Measurements from ENCODE around the gene ENO1.

DNA sequence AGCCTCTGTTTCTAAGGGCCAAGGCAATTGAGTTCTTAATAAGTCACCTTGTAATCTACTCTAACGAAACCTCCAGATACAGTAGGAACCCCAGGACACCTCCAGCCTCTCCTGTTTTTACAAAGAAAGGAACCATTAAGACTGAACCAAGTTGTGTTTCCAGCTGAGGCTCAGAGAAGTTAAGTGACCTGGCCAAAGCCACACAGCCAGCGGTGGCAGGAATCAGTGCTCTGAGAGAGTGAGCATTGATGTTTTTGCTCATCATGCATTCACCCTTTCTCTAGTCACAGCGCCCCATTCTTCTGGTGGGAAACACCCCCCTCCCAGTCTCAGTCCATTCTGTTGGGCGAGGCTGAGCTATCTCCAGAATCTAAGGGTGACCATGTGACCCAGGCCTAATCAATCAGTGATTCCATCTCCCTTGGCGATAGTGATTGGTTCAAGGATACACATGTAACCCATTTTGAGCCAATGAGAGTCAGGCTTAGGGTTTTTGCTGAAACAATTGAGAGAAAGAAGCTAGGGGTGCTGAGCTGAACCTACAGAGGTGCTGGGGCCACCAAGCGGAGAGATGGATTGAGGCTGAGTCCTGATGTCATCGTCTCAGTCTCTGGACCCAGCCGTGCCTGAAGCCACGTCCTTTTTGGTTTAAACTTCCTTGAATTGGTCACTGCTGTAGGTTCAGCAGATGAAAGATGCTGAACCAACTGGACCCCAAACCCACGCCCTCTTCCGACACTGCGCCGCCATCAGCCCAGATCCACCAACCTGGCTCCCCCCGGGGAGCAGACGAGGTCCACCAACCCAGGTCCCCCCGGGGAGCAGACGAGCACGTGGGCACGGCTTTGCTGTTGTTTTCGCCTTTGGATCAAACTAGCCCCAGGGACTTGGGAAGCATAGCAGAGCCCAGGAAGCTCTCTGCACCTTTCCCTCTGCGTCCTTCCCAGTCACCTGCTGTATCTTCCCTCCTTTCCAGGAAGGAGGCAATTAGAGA lies 33.1 kb downstream of the ENO1 start:
- TF ChIP-seq CTCF (IDR thresholded peaks at IDR 0.05) (no peak), POLR2AphosphoS5 (IDR thresholded peaks at IDR 0.05) (no peak)

All from stomach (tissue), 4 donors.